ENCODE measurements around the gene LILRA6. TPM values are rescaled to one million over a fixed set of nuclear protein-coding genes. Genes with fewer than 3 reads are reported as not detected.

LILRA6 gene
- total RNA-seq, 1 experiment from 2014 or later: not detected

- Histone ChIP-seq H3K27ac (ENCODE audit: low read depth, low read length) (no peak overlapping the region), H3K79me2 (ENCODE audit: insufficient read depth, low read length) (no peaks in the 10 kb centered on the region), H3K9me2 (ENCODE audit: insufficient read depth) (no peaks in the 10 kb centered on the region), H3K9me3 (ENCODE audit: control insufficient read depth in 1 of 2, insufficient read depth in 1 of 2, low read depth in 1 of 2, low read length in 2 of 2) (no peaks in the 10 kb centered on the region), H3K9ac (ENCODE audit: low read length) (no peak overlapping the region), H3K4me2 (ENCODE audit: low read length) (no peak overlapping the region), H3K4me3 (replicated peaks in 1 of 2; ENCODE audit: low read depth in 1 of 2, low read length in 2 of 2) (no peak overlapping the region), H3K27me3 (ENCODE audit: insufficient read depth, low read length) (peaks cover 10% of the 10 kb centered on the region), H3K36me3 (ENCODE audit: control insufficient read depth in 1 of 2, insufficient read depth in 2 of 2, low read length in 2 of 2) (no peaks in the 10 kb centered on the region), H4K20me1 (ENCODE audit: insufficient read depth) (no peaks in the 10 kb centered on the region), H2AFZ (ENCODE audit: low read depth, low read length, poor library complexity, severe bottlenecking) (no peak overlapping the region), H3K4me1 (ENCODE audit: control insufficient read depth in 1 of 2, insufficient read depth in 2 of 2, low read length in 2 of 2) (no peaks in the 10 kb centered on the region)
- intact Hi-C loops (cut with micrococcal nuclease): no loop called here
- TF ChIP-seq EZH2 (IDR thresholded peaks at IDR 0.05) (no peak), SP1 (IDR thresholded peaks at IDR 0.05; ENCODE audit: low read depth) (no peak), FOSL1 (IDR thresholded peaks at IDR 0.05; ENCODE audit: low read depth) (no peak), SRF (IDR thresholded peaks at IDR 0.05; ENCODE audit: low read depth) (no peak), POLR2A (IDR thresholded peaks at IDR 0.05; ENCODE audit: borderline replicate concordance, extremely low read depth, insufficient read depth, insufficient read length) (no peak), CTCF (IDR thresholded peaks at IDR 0.05 in 2 of 3, conservative IDR thresholded peaks at IDR 0.05 in 1 of 3; ENCODE audit: borderline replicate concordance in 1 of 3, insufficient read depth in 1 of 3, low read depth in 2 of 3, low read length in 2 of 3) (no peak), CEBPB (IDR thresholded peaks at IDR 0.05; ENCODE audit: low read depth) (no peak), ATF3 (IDR thresholded peaks at IDR 0.05) (no peak)
- TF ChIP-seq, protein P1, sequence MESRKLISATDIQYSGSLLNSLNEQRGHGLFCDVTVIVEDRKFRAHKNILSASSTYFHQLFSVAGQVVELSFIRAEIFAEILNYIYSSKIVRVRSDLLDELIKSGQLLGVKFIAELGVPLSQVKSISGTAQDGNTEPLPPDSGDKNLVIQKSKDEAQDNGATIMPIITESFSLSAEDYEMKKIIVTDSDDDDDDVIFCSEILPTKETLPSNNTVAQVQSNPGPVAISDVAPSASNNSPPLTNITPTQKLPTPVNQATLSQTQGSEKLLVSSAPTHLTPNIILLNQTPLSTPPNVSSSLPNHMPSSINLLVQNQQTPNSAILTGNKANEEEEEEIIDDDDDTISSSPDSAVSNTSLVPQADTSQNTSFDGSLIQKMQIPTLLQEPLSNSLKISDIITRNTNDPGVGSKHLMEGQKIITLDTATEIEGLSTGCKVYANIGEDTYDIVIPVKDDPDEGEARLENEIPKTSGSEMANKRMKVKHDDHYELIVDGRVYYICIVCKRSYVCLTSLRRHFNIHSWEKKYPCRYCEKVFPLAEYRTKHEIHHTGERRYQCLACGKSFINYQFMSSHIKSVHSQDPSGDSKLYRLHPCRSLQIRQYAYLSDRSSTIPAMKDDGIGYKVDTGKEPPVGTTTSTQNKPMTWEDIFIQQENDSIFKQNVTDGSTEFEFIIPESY (IDR thresholded peaks at IDR 0.05; ENCODE audit: extremely low read depth, insufficient replicate concordance, low read length): no peak
- no peak for DNase-seq (ENCODE audit: low read depth, low spot score)
- ChIA-PET RAD21 (ENCODE audit: low non-redundant PET in 1 of 2, low total read pairs in 2 of 2, uncharacterized antibody in 2 of 2, unreplicated experiment in 2 of 2) (no interaction called here), CTCF (interaction anchor here (2.7 kb wide), 1 partner anchor 11 kb away, joined by 15 read pairs; no protein-coding TSS in a partner anchor), POLR2A (no interaction called here)
- ATAC-seq: no peak
- BruUV-seq (replicated peaks): no TSS peak
Observed at GRCh38 chr19:54255105-54255775, 12.7 kb upstream of the LILRA6 start.

Measured in HCT116 (cell line).